HPDE6-E6E7 (cell line): ENCODE data around the gene PRMT5.
"Not testable (repeated sequence)": the region's sequence is repeated elsewhere in the genome, so short reads cannot be mapped to it uniquely, and the experiment has no call there.

Source experiments
- DNase-seq: peaks from one replicate; pipeline ENCODE4 v3.0.0; 2011; ENCODE audit warnings: missing footprints; ENCODE audit errors: extremely low spot score

Gene PRMT5

GRCh38 chr14:22932146-22932545 lies 3.0 kb upstream of the PRMT5 start:
- DNase-seq, result no peak

- no peak for DNase-seq
Observed at GRCh38 chr14:22929961-22930364, 787 bp upstream of the PRMT5 start.

GRCh38 chr14:22928237-22929103 lies 706 bp downstream of the PRMT5 start:
- DNase-seq, result no peak

- DNase-seq, result peak; percentile 78
Observed at GRCh38 chr14:22926316-22926715, 2.9 kb downstream of the PRMT5 start.

- DNase-seq, result no peak
Observed at GRCh38 chr14:22925513-22925912, 3.7 kb downstream of the PRMT5 start.

- DNase-seq, result no peak
Observed at GRCh38 chr14:22923746-22924145, 5.4 kb downstream of the PRMT5 start.

- no peak for DNase-seq
Observed at GRCh38 chr14:22922294-22922693, 6.9 kb downstream of the PRMT5 start.

- no peak for DNase-seq
Observed at GRCh38 chr14:22920697-22921096, 8.5 kb downstream of the PRMT5 start.

- no peak for DNase-seq
Observed at GRCh38 chr14:22919601-22919921, 9.6 kb downstream of the PRMT5 start.

- DNase-seq, result peak; percentile 94
Observed at GRCh38 chr14:22918804-22919600, 10.2 kb downstream of the PRMT5 start, which contains the start of gene RBM23. TSS of gene RBM23 (minus strand) at chr14:22919149.

- no peak for DNase-seq
Observed at GRCh38 chr14:22915886-22916521, 13.2 kb downstream of the PRMT5 start.

GRCh38 chr14:22914836-22915235 lies 14.3 kb downstream of the PRMT5 start:
- not testable (repeated sequence) for DNase-seq

- DNase-seq, result no peak
Observed at GRCh38 chr14:22910916-22911315, 18.3 kb downstream of the PRMT5 start.

GRCh38 chr14:22908601-22909000 lies 20.6 kb downstream of the PRMT5 start:
- no peak for DNase-seq

GRCh38 chr14:22907429-22907828 lies 21.7 kb downstream of the PRMT5 start:
- DNase-seq, result no peak

GRCh38 chr14:22906073-22906472 lies 23.1 kb downstream of the PRMT5 start:
- no peak for DNase-seq

- no peak for DNase-seq
Observed at GRCh38 chr14:22905627-22906026, 23.5 kb downstream of the PRMT5 start.

GRCh38 chr14:22903742-22904087 lies 25.5 kb downstream of the PRMT5 start:
- DNase-seq, result no peak

- no peak for DNase-seq
Observed at GRCh38 chr14:22901799-22902198, 27.4 kb downstream of the PRMT5 start.

GRCh38 chr14:22900081-22900799 lies 28.9 kb downstream of the PRMT5 start:
- DNase-seq, result peak; percentile 66

GRCh38 chr14:22898302-22899090 lies 30.7 kb downstream of the PRMT5 start:
- peak; percentile 78 for DNase-seq
